PFSK-1 (cell line): ENCODE results near the gene SPG11.

Experiments used
- POLR2AphosphoS5 ChIP-seq: IDR thresholded peaks from 2 replicates; pipeline ENCODE4 v1.6.1; 2012; ENCODE audit warnings: low read depth, mild to moderate bottlenecking, control low read depth, low read length, moderate library complexity
- TAF1 ChIP-seq: IDR thresholded peaks from 2 replicates; pipeline ENCODE4 v1.6.1; 2012; ENCODE audit warnings: low read length, control low read depth, borderline replicate concordance; ENCODE audit not compliant: insufficient read depth
- TF ChIP-seq, protein P1 (sequence below), 2 experiments: IDR thresholded peaks; 2 replicates each; pipeline versions ENCODE4 v1.6.1 to v1.8.0; 2011 to 2012; ENCODE audit warnings: low read depth in 2 of 2, low read length in 2 of 2, control low read depth in 1 of 2, inconsistent platforms in 1 of 2, mild to moderate bottlenecking in 1 of 2, moderate library complexity in 1 of 2; ENCODE audit not compliant: insufficient read depth in 1 of 2

- TF ChIP-seq POLR2AphosphoS5 = no peak
- no peak for TF ChIP-seq TAF1
- TF ChIP-seq, protein P1, sequence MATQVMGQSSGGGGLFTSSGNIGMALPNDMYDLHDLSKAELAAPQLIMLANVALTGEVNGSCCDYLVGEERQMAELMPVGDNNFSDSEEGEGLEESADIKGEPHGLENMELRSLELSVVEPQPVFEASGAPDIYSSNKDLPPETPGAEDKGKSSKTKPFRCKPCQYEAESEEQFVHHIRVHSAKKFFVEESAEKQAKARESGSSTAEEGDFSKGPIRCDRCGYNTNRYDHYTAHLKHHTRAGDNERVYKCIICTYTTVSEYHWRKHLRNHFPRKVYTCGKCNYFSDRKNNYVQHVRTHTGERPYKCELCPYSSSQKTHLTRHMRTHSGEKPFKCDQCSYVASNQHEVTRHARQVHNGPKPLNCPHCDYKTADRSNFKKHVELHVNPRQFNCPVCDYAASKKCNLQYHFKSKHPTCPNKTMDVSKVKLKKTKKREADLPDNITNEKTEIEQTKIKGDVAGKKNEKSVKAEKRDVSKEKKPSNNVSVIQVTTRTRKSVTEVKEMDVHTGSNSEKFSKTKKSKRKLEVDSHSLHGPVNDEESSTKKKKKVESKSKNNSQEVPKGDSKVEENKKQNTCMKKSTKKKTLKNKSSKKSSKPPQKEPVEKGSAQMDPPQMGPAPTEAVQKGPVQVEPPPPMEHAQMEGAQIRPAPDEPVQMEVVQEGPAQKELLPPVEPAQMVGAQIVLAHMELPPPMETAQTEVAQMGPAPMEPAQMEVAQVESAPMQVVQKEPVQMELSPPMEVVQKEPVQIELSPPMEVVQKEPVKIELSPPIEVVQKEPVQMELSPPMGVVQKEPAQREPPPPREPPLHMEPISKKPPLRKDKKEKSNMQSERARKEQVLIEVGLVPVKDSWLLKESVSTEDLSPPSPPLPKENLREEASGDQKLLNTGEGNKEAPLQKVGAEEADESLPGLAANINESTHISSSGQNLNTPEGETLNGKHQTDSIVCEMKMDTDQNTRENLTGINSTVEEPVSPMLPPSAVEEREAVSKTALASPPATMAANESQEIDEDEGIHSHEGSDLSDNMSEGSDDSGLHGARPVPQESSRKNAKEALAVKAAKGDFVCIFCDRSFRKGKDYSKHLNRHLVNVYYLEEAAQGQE (IDR thresholded peaks at IDR 0.05; ENCODE audit: insufficient read depth in 1 of 2, low read depth in 2 of 2, low read length in 2 of 2) = no peak
Observed at GRCh38 chr15:44598892-44599291, 64.6 kb downstream of the SPG11 start.
